H9 (cell line): ENCODE data around the gene KCNH2. TPM values are rescaled to one million over a fixed set of nuclear protein-coding genes. Genes with fewer than 3 reads are reported as not detected.

Experiments
- DNase-seq: peaks from one replicate; pipeline ENCODE4 v3.0.0-alpha.2; 2017
- H2AFZ ChIP-seq: one replicate; pipeline ENCODE4 v1.6.1; 2013; ENCODE audit warnings: mild to moderate bottlenecking, low read length, control low read depth, moderate library complexity
- H2AK5ac ChIP-seq: 2 replicates; pipeline ENCODE4 v1.6.1; 2013; ENCODE audit warnings: low read length, control low read depth, mixed read lengths; ENCODE audit not compliant: insufficient read length
- H2BK120ac ChIP-seq: one replicate; pipeline ENCODE4 v1.6.1; 2013; ENCODE audit warnings: low read depth, mild to moderate bottlenecking, low read length, control low read depth, inconsistent platforms; ENCODE audit not compliant: poor library complexity, severe bottlenecking
- H2BK12ac ChIP-seq: 2 replicates; pipeline ENCODE4 v1.6.1; 2013; ENCODE audit warnings: low read length, control low read depth, mixed read lengths, low read depth; ENCODE audit not compliant: insufficient read length
- H2BK15ac ChIP-seq: 2 replicates; pipeline ENCODE4 v1.6.1; 2013; ENCODE audit warnings: low read depth, low read length, control low read depth
- H2BK20ac ChIP-seq: one replicate; pipeline ENCODE4 v1.6.1; 2013; ENCODE audit warnings: low read depth, mild to moderate bottlenecking, low read length, control low read depth, inconsistent platforms; ENCODE audit not compliant: poor library complexity, severe bottlenecking
- H2BK5ac ChIP-seq: 2 replicates; pipeline ENCODE4 v1.6.1; 2013; ENCODE audit warnings: low read length, control low read depth, mixed read lengths; ENCODE audit not compliant: insufficient read length
- H3K14ac ChIP-seq: 2 replicates; pipeline ENCODE4 v1.6.1; 2013; ENCODE audit warnings: low read length, control low read depth; ENCODE audit not compliant: insufficient read depth
- H3K18ac ChIP-seq: 2 replicates; pipeline ENCODE4 v1.6.1; 2013; ENCODE audit warnings: low read depth, mild to moderate bottlenecking, mixed read lengths, low read length, control low read depth; ENCODE audit not compliant: insufficient read length
- H3K23ac ChIP-seq: 2 replicates; pipeline ENCODE4 v1.6.1; 2013; ENCODE audit warnings: low read length, control low read depth, mixed read lengths, low read depth; ENCODE audit not compliant: insufficient read length
- H3K23me2 ChIP-seq: 2 replicates; pipeline ENCODE4 v1.6.1; 2013; ENCODE audit warnings: low read depth, mild to moderate bottlenecking, mixed read lengths, low read length, control low read depth; ENCODE audit not compliant: insufficient read length, poor library complexity, severe bottlenecking
- H3K27ac ChIP-seq: 2 replicates; pipeline ENCODE4 v1.5.1; 2013; ENCODE audit warnings: low read length, control low read depth, mixed read lengths, low read depth; ENCODE audit not compliant: insufficient read length
- H3K27me3 ChIP-seq: 2 replicates; pipeline ENCODE4 v1.6.1; 2013; ENCODE audit warnings: low read length, control low read depth, inconsistent platforms; ENCODE audit not compliant: insufficient read depth
- H3K4ac ChIP-seq: 2 replicates; pipeline ENCODE4 v1.6.1; 2013; ENCODE audit warnings: low read depth, mild to moderate bottlenecking, control low read depth, inconsistent platforms, low read length, moderate library complexity
- H3K4me1 ChIP-seq: 2 replicates; pipeline ENCODE4 v1.6.1; 2013; ENCODE audit warnings: low read length, control low read depth, inconsistent platforms; ENCODE audit not compliant: insufficient read depth
- H3K4me2 ChIP-seq: 2 replicates; pipeline ENCODE4 v1.6.1; 2013; ENCODE audit warnings: low read length, control low read depth, mixed read lengths; ENCODE audit not compliant: insufficient read length, insufficient read depth
- H3K56ac ChIP-seq: 2 replicates; pipeline ENCODE4 v1.6.1; 2013; ENCODE audit warnings: low read depth, mild to moderate bottlenecking, mixed read lengths, low read length, control low read depth; ENCODE audit not compliant: insufficient read length
- H3K79me1 ChIP-seq: 2 replicates; pipeline ENCODE4 v1.6.1; 2013; ENCODE audit warnings: low read depth, mild to moderate bottlenecking, moderate library complexity, low read length, control low read depth, inconsistent platforms; ENCODE audit not compliant: insufficient read depth, poor library complexity, severe bottlenecking
- H3K79me2 ChIP-seq: 2 replicates; pipeline ENCODE4 v1.6.1; 2013; ENCODE audit warnings: low read length, control low read depth, inconsistent platforms; ENCODE audit not compliant: insufficient read depth
- H3K9ac ChIP-seq: 2 replicates; pipeline ENCODE4 v1.6.1; 2013; ENCODE audit warnings: low read length, control low read depth, mixed read lengths; ENCODE audit not compliant: insufficient read length; ENCODE audit errors: extremely low read depth
- H3K9me3 ChIP-seq: one replicate; pipeline ENCODE4 v1.6.1; 2013; ENCODE audit warnings: low read depth, low read length, inconsistent platforms; ENCODE audit not compliant: control insufficient read depth
- H3T11ph ChIP-seq: one replicate; pipeline ENCODE4 v1.6.1; 2013; ENCODE audit warnings: mild to moderate bottlenecking, low read length, control low read depth, inconsistent platforms
- H4K20me1 ChIP-seq: one replicate; pipeline ENCODE4 v1.6.1; 2013; ENCODE audit not compliant: control insufficient read depth, insufficient read length, insufficient read depth
- H4K5ac ChIP-seq: 2 replicates; pipeline ENCODE4 v1.6.1; 2013; ENCODE audit warnings: low read depth, mild to moderate bottlenecking, mixed read lengths, low read length, control low read depth; ENCODE audit not compliant: insufficient read length
- H4K8ac ChIP-seq: replicated peaks from 2 replicates; pipeline ENCODE4 v1.6.1; 2013; ENCODE audit warnings: low read length, control low read depth, mixed read lengths, low read depth; ENCODE audit not compliant: insufficient read length
- H4K91ac ChIP-seq: 2 replicates; pipeline ENCODE4 v1.6.1; 2013; ENCODE audit warnings: low read depth, mild to moderate bottlenecking, moderate library complexity, mixed read lengths, low read length, control low read depth; ENCODE audit not compliant: insufficient read length
- H3K27ac Mint-ChIP-seq, 3 experiments: 2 replicates in 2 of 3; 3 replicates in 1 of 3; pipeline ENCODE4 v1.8.0; 2020 to 2021; ENCODE audit warnings: mixed read lengths in 3 of 3, mild to moderate bottlenecking in 1 of 3, moderate library complexity in 1 of 3
- H3K27me3 Mint-ChIP-seq: 2 replicates; pipeline ENCODE4 v1.8.0; 2021; ENCODE audit warnings: low read depth, mild to moderate bottlenecking, moderate library complexity, mixed read lengths
- H3K36me3 Mint-ChIP-seq, 3 experiments: 2 replicates in 2 of 3; 3 replicates in 1 of 3; pipeline ENCODE4 v1.8.0; 2020 to 2021; ENCODE audit warnings: low read depth in 3 of 3, mixed read lengths in 3 of 3; ENCODE audit not compliant: insufficient read depth in 1 of 3
- H3K4me1 Mint-ChIP-seq, 2 experiments: 2 replicates each; pipeline ENCODE4 v1.8.0; 2020; ENCODE audit warnings: mixed read lengths in 2 of 2
- H3K4me3 Mint-ChIP-seq, 2 experiments: 2 replicates in 1 of 2; 3 replicates in 1 of 2; pipeline ENCODE4 v1.8.0; 2020 to 2021; ENCODE audit warnings: mild to moderate bottlenecking in 2 of 2, mixed read lengths in 2 of 2, moderate library complexity in 1 of 2
- H3K9me3 Mint-ChIP-seq, 2 experiments: 2 replicates in 1 of 2; 3 replicates in 1 of 2; pipeline ENCODE4 v1.8.0; 2020; ENCODE audit warnings: mild to moderate bottlenecking in 2 of 2, mixed read lengths in 2 of 2, moderate library complexity in 1 of 2
- WGBS: extraction: QIAGEN DNeasy Blood & Tissue Kit; methylation state at CpG from one replicate; pipeline ENCODE4 v1.1.7; 2013; ENCODE audit warnings: missing lambda C conversion rate, low lambda C conversion rate, mixed read lengths; ENCODE audit not compliant: insufficient read length; ENCODE audit errors: extremely low coverage; 5-methylcytosine and 5-hydroxymethylcytosine counted together
- total RNA-seq: library from RNA; stranded (reverse); gene quantifications from 2 replicates; pipeline ENCODE4 v1.2.1, GENCODE V29; 2021
- TF ChIP-seq, protein P1 (sequence below): fragments of 200-600 bp; sonication (generic); conservative IDR thresholded peaks from 3 replicates; pipeline ENCODE4 v1.8.0; 2021; ENCODE audit warnings: antibody characterized with exemption, mild to moderate bottlenecking

KCNH2 gene
- total RNA-seq, 1 experiment from 2014 or later, result 4.5 TPM

DNA sequence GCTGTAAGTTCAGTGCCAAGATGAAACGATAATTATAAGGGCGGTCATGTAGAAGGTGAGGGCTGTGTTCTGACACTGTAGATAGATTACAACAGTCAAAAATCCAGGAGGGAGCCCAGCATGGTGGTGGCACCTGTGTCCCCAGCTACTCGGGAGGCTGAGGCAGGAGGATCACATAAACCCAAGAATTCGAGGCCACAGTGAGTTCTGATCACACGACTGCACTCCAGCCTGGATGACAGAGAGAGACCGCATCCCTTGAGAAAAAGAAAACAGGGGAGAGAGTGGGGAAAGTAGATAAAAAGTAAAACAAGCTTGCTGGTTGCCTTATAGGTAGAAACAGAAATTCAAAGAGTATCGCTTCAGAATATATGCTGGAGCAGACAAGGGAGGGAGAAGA, 52.1 kb downstream of the KCNH2 start:
- H3K36me3 Mint-ChIP-seq, result no peaks in the 10 kb centered on the region
- no peaks in the 10 kb centered on the region for H3K23me2 ChIP-seq

More for the DNA sequence above, 52.1 kb downstream of the KCNH2 start:
- Mint-ChIP-seq H3K27me3 (peaks cover 11% of the 10 kb centered on the region), H3K4me1 (no peaks in the 10 kb centered on the region), H3K27ac (no peak overlapping the region), H3K4me3 (no peak overlapping the region), H3K9me3 (no peaks in the 10 kb centered on the region)
- no peak for DNase-seq
- Histone ChIP-seq H2BK5ac (no peak overlapping the region), H4K20me1 (no peaks in the 10 kb centered on the region), H3K79me2 (no peaks in the 10 kb centered on the region), H2AFZ (no peak overlapping the region), H2BK20ac (no peak overlapping the region), H2BK12ac (no peak overlapping the region), H3K9me3 (no peaks in the 10 kb centered on the region), H3K18ac (no peak overlapping the region), H3K4me1 (no peaks in the 10 kb centered on the region), H3K79me1 (no peaks in the 10 kb centered on the region), H4K8ac (no peak overlapping the region), H3K27ac (no peak overlapping the region), H4K5ac (no peak overlapping the region), H3T11ph (no peak overlapping the region), H3K27me3 (no peaks in the 10 kb centered on the region), H2BK120ac (no peak overlapping the region), H4K91ac (no peak overlapping the region), H2AK5ac (no peak overlapping the region), H3K56ac (no peak overlapping the region), H3K4ac (no peak overlapping the region), H3K9ac (no peak overlapping the region), H2BK15ac (no peak overlapping the region), H3K4me2 (no peak overlapping the region), H3K14ac (no peak overlapping the region), H3K23ac (no peak overlapping the region)
- TF ChIP-seq, protein P1, sequence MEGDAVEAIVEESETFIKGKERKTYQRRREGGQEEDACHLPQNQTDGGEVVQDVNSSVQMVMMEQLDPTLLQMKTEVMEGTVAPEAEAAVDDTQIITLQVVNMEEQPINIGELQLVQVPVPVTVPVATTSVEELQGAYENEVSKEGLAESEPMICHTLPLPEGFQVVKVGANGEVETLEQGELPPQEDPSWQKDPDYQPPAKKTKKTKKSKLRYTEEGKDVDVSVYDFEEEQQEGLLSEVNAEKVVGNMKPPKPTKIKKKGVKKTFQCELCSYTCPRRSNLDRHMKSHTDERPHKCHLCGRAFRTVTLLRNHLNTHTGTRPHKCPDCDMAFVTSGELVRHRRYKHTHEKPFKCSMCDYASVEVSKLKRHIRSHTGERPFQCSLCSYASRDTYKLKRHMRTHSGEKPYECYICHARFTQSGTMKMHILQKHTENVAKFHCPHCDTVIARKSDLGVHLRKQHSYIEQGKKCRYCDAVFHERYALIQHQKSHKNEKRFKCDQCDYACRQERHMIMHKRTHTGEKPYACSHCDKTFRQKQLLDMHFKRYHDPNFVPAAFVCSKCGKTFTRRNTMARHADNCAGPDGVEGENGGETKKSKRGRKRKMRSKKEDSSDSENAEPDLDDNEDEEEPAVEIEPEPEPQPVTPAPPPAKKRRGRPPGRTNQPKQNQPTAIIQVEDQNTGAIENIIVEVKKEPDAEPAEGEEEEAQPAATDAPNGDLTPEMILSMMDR, result no peak
- no CpG with 5 or more reads among the region's 7 CpGs for WGBS
